Esophagus squamous epithelium (tissue), 4 donors: ENCODE results near the gene RGL1.

Experiments used
- POLR2A ChIP-seq, 4 donors: fragments of 450-650 bp; IDR thresholded peaks; one replicate each; pipeline ENCODE4 v1.6.1; 2017; ENCODE audit warnings: antibody characterized with exemption in 4 of 4, mild to moderate bottlenecking in 4 of 4, moderate library complexity in 3 of 4
- TF ChIP-seq, protein P1 (sequence below), 6 experiments: fragments of 450-650 bp in 4 of 6; fragments of 200-600 bp in 2 of 6; sonication (generic) in 2 of 6; IDR thresholded peaks; one replicate each; pipeline ENCODE4 v1.5.1; 2016 to 2019; ENCODE audit warnings: antibody characterized with exemption in 6 of 6, mild to moderate bottlenecking in 4 of 6, moderate library complexity in 4 of 6

DNA sequence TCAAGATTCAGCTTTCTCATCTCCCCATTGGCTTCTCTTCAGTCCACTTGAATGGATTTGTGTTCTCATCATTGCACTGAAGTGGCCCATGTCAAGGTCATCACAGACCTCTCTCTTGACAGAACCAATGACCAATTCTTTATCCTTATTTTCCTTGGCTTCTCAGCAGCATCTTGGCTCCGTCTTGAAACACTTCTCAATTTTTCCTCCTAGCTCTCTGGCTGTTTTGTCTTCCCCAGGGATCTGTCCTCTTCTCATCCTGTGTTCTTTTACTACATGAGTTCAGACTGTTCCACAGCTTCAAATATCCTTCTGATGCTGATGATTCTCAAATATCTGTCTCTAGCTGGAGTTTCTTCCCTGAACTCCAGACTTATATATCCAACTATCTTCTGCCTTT is 154.0 kb downstream of the RGL1 start:
- TF ChIP-seq, protein P1, sequence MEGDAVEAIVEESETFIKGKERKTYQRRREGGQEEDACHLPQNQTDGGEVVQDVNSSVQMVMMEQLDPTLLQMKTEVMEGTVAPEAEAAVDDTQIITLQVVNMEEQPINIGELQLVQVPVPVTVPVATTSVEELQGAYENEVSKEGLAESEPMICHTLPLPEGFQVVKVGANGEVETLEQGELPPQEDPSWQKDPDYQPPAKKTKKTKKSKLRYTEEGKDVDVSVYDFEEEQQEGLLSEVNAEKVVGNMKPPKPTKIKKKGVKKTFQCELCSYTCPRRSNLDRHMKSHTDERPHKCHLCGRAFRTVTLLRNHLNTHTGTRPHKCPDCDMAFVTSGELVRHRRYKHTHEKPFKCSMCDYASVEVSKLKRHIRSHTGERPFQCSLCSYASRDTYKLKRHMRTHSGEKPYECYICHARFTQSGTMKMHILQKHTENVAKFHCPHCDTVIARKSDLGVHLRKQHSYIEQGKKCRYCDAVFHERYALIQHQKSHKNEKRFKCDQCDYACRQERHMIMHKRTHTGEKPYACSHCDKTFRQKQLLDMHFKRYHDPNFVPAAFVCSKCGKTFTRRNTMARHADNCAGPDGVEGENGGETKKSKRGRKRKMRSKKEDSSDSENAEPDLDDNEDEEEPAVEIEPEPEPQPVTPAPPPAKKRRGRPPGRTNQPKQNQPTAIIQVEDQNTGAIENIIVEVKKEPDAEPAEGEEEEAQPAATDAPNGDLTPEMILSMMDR (IDR thresholded peaks at IDR 0.05) = no peak
- TF ChIP-seq POLR2A (IDR thresholded peaks at IDR 0.05) = no peak
